GM19395 (cell line): ENCODE measurements around the gene MAGEA9B.
"Not testable (repeated sequence)": the region's sequence is repeated elsewhere in the genome, so short reads cannot be mapped to it uniquely, and the experiment has no call there.

ENCODE experiments used
- ATAC-seq: cut with Tn5 transposase; IDR thresholded peaks from one replicate; pipeline ENCODE4 v1.9.1; 2021; ENCODE audit warnings: mild to moderate bottlenecking, moderate library complexity; ENCODE audit not compliant: unreplicated experiment

The MAGEA9B gene

GRCh38 chrX:149539283-149540130, 47.8 kb downstream of the MAGEA9B start:
- peak; percentile 48 for ATAC-seq

GRCh38 chrX:149537474-149537873, 49.8 kb downstream of the MAGEA9B start:
- not testable (repeated sequence) for ATAC-seq

GRCh38 chrX:149534926-149535602, 52.2 kb downstream of the MAGEA9B start:
- not testable (repeated sequence) for ATAC-seq

- ATAC-seq = not testable (repeated sequence)
Observed at GRCh38 chrX:149533999-149534398, 53.3 kb downstream of the MAGEA9B start.

GRCh38 chrX:149532868-149533267, 54.4 kb downstream of the MAGEA9B start:
- not testable (repeated sequence) for ATAC-seq
